Parathyroid adenoma (tissue), 2 donors: ENCODE data around the gene CORO2A.

Source experiments
- H2AFZ ChIP-seq: fragments of 300-600 bp; sonication (generic); one replicate; pipeline ENCODE4 v1.7.0; 2017; ENCODE audit warnings: antibody characterized with exemption, mild to moderate bottlenecking
- H3K27ac ChIP-seq: fragments of 300-600 bp; sonication (generic); one replicate; pipeline ENCODE4 v1.7.0; 2017
- H3K27me3 ChIP-seq: fragments of 300-600 bp; sonication (generic); one replicate; pipeline ENCODE4 v1.7.0; 2017; ENCODE audit warnings: low read length; ENCODE audit not compliant: control insufficient read depth, insufficient read depth
- H3K36me3 ChIP-seq: fragments of 300-600 bp; sonication (generic); one replicate; pipeline ENCODE4 v1.7.0; 2017; ENCODE audit warnings: low read length; ENCODE audit not compliant: control insufficient read depth, insufficient read depth
- H3K4me1 ChIP-seq: fragments of 300-600 bp; sonication (generic); one replicate; pipeline ENCODE4 v1.7.0; 2017; ENCODE audit warnings: control low read depth
- H3K4me2 ChIP-seq: fragments of 300-600 bp; sonication (generic); one replicate; pipeline ENCODE4 v1.7.0; 2017; ENCODE audit warnings: low read length
- H3K4me3 ChIP-seq: fragments of 300-600 bp; sonication (generic); one replicate; pipeline ENCODE4 v1.7.0; 2017; ENCODE audit warnings: low read depth, low read length
- H3K79me2 ChIP-seq: fragments of 300-600 bp; sonication (generic); one replicate; pipeline ENCODE4 v1.7.0; 2017; ENCODE audit warnings: control low read depth
- H3K9ac ChIP-seq: fragments of 300-600 bp; sonication (generic); one replicate; pipeline ENCODE4 v1.7.0; 2017; ENCODE audit warnings: mild to moderate bottlenecking
- H3K9me3 ChIP-seq: fragments of 300-600 bp; sonication (generic); one replicate; pipeline ENCODE4 v1.7.0; 2017; ENCODE audit warnings: low read length; ENCODE audit not compliant: control insufficient read depth
- TF ChIP-seq, protein P1 (sequence below): fragments of 300-600 bp; sonication (generic); IDR thresholded peaks from one replicate; pipeline ENCODE4 v1.7.0; 2017; ENCODE audit warnings: antibody characterized with exemption, mild to moderate bottlenecking
- donor health status: primary hyperparathyroidism.

CORO2A gene

DNA sequence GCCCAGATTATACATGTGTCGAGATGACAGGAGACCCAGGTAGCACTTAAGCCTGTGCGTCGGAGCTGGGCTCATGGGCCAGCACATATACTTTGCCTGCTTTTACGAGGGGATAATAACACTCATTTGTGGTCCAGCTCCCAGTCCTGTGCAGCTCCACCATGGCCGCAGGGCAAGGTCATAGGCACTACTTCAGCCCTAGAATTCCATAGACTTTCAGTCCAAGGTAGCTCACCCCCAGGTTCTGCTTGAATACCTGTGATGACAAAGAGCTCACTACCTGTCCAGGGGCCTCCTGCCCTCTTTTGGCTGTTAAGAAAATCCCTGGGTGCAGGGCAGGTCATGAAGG is 1.7 kb downstream of the CORO2A start:
- Histone ChIP-seq H3K4me1 (no peaks in the 10 kb centered on the region), H3K36me3 (no peaks in the 10 kb centered on the region), H3K27me3 (no peaks in the 10 kb centered on the region), H3K9ac (no peak overlapping the region), H3K4me3 (no peak overlapping the region), H3K9me3 (no peaks in the 10 kb centered on the region), H3K79me2 (no peaks in the 10 kb centered on the region), H3K27ac (no peak overlapping the region), H3K4me2 (no peak overlapping the region), H2AFZ (no peak overlapping the region)
- TF ChIP-seq, protein P1, sequence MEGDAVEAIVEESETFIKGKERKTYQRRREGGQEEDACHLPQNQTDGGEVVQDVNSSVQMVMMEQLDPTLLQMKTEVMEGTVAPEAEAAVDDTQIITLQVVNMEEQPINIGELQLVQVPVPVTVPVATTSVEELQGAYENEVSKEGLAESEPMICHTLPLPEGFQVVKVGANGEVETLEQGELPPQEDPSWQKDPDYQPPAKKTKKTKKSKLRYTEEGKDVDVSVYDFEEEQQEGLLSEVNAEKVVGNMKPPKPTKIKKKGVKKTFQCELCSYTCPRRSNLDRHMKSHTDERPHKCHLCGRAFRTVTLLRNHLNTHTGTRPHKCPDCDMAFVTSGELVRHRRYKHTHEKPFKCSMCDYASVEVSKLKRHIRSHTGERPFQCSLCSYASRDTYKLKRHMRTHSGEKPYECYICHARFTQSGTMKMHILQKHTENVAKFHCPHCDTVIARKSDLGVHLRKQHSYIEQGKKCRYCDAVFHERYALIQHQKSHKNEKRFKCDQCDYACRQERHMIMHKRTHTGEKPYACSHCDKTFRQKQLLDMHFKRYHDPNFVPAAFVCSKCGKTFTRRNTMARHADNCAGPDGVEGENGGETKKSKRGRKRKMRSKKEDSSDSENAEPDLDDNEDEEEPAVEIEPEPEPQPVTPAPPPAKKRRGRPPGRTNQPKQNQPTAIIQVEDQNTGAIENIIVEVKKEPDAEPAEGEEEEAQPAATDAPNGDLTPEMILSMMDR, result no peak

DNA sequence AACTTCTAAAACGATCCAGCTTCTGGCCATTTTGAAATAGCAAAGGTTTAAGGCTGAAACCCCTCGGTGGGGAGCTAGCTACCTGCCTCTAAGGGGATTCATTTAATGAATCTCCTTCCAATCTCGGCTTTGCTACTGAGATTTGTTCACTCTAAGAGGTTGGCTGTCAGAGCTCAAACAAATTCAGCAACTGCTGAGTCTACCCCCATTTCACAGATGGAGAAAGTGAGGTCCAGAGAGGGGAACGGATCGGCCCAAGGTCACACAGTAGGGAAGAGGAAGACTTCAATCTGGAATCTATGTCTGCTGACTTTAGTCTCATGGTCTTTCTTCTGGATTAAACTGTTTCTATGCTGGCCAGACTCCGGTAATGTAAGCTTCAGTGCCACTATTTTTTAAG is 3.0 kb downstream of the CORO2A start:
- Histone ChIP-seq H3K36me3 (no peaks in the 10 kb centered on the region), H3K9ac (no peak overlapping the region), H3K9me3 (no peaks in the 10 kb centered on the region), H3K4me3 (no peak overlapping the region), H3K27me3 (no peaks in the 10 kb centered on the region), H3K27ac (no peak overlapping the region), H3K79me2 (no peaks in the 10 kb centered on the region), H2AFZ (no peak overlapping the region), H3K4me2 (no peak overlapping the region), H3K4me1 (no peaks in the 10 kb centered on the region)
- TF ChIP-seq, protein P1, result no peak

DNA sequence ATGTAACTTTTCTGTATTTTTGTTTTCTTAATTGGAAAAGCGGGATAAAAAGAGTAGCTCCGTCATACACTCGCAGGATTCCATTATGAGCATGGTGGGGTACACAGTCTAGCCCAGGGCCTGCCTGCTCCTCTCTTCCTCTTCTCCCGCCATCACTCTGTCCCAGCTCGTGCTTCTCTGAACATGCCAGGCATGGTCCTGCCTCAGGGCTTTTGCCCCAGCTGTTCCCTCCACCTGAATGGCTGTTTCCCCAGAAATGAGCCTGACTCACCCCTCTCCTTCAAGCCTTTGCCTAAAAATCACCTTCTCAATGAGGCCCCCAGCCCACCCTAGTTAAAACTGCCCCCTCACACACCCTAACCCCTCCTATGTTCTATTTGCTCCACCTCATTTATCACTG is 4.5 kb downstream of the CORO2A start:
- Histone ChIP-seq H3K4me1 (no peaks in the 10 kb centered on the region), H3K9me3 (no peaks in the 10 kb centered on the region), H3K4me3 (no peak overlapping the region), H3K27me3 (no peaks in the 10 kb centered on the region), H3K27ac (no peak overlapping the region), H3K79me2 (no peaks in the 10 kb centered on the region), H3K4me2 (no peak overlapping the region), H2AFZ (no peak overlapping the region), H3K36me3 (no peaks in the 10 kb centered on the region), H3K9ac (no peak overlapping the region)
- TF ChIP-seq, protein P1, result no peak

DNA sequence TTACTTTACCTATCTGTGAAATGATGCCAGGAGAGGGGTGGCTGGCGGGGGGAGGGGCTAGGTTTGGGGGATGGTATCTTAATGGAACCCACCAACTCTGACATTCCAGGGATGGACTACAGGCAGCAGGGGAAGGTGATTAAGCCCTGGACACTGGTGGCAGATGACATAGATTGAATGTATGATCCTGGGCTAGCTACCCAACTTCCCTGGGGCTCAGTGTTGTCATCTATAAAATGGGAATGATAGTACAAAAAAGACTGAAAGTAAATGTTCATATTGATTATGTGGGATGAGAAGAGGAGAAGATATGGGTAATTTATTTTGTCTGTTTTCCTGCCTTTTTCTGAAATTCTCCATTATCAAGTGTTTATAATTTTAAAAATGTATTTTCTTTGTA is 6.2 kb downstream of the CORO2A start:
- no peak overlapping the region for H3K4me2 ChIP-seq
- no peak overlapping the region for H2AFZ ChIP-seq
- no peak overlapping the region for H3K9ac ChIP-seq
- no peaks in the 10 kb centered on the region for H3K79me2 ChIP-seq
- H3K27me3 ChIP-seq, result no peaks in the 10 kb centered on the region
- TF ChIP-seq, protein P1, result no peak
- no peaks in the 10 kb centered on the region for H3K9me3 ChIP-seq
- no peak overlapping the region for H3K27ac ChIP-seq
- no peaks in the 10 kb centered on the region for H3K4me1 ChIP-seq
- no peaks in the 10 kb centered on the region for H3K36me3 ChIP-seq
- H3K4me3 ChIP-seq, result no peak overlapping the region

DNA sequence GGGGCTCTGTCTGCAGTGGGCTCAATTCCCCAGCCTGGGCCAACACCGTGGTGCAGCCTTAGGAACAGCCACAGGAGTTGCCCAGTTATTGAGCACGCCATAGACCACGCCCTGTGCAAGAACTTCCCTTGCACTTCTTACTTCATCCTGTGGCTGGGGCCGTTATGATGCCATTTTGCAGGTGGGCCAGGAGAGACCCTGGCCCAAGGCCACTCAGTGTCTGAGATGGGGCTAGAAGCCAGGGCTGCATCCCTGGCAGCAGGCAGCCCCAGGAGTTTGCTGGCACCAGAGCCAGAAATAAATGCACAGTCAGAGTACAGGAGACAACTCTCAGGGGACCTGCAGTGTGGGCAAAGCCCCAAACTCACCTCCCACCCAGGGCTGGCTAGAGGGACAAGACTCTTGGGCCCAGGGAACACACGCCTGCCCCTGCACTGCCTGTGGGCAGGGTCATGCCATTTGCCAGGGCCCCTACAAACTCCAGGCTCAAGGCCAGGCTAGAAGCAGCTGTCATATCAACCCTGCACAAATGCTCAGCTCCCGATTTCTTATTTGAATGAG is 6.7 kb downstream of the CORO2A start:
- TF ChIP-seq, protein P1, result no peak
- no peaks in the 10 kb centered on the region for H3K36me3 ChIP-seq
- no peaks in the 10 kb centered on the region for H3K9me3 ChIP-seq
- H3K4me2 ChIP-seq, result no peak overlapping the region
- H2AFZ ChIP-seq, result no peak overlapping the region
- no peaks in the 10 kb centered on the region for H3K27me3 ChIP-seq
- H3K9ac ChIP-seq, result no peak overlapping the region
- H3K4me1 ChIP-seq, result no peaks in the 10 kb centered on the region
- no peak overlapping the region for H3K27ac ChIP-seq
- H3K79me2 ChIP-seq, result no peaks in the 10 kb centered on the region
- no peak overlapping the region for H3K4me3 ChIP-seq
